GM12878 (cell line): Measurements from ENCODE around the gene IPCEF1. TPM values are rescaled to one million over a fixed set of nuclear protein-coding genes. Genes with fewer than 3 reads are reported as not detected.

Source experiments
- ATAC-seq: fragments of 200-7000 bp; cut with Tn5 transposase; 3 replicates; pipeline ENCODE4 v1.9.1; 2020; ENCODE audit warnings: mild to moderate bottlenecking, moderate library complexity
- BruUV-seq: library from RNA; stranded (reverse); fragments of 400-500 nt; replicated peaks from 2 replicates; lab custom pipeline; 2021; lab: Mats Ljungman, UMichigan
- CTCF ChIA-PET: fragments of 300-600 bp; sonication (Branson Sonifier 250); formaldehyde crosslinking; extraction: SDS; loops from one replicate; lab custom pipeline; 2021; ENCODE audit warnings: inconsistent platforms; lab: Yijun Ruan, JAX
- POLR2A ChIA-PET: fragments of 350-600 bp; formaldehyde crosslinking; extraction: SDS; loops from one replicate; lab custom pipeline; 2021; ENCODE audit warnings: inconsistent platforms; lab: Charles Lee
- RAD21 ChIA-PET: fragments of 300-600 bp; sonication (Branson Sonifier 250); formaldehyde crosslinking; loops from one replicate; lab custom pipeline; 2023; ENCODE audit warnings: antibody characterized with exemption; ENCODE audit not compliant: unreplicated experiment; lab: Charles Lee
- SMC1A ChIA-PET: fragments of 300-600 bp; sonication (Branson Sonifier 250); formaldehyde crosslinking; loops from one replicate; lab custom pipeline; 2023; ENCODE audit not compliant: unreplicated experiment, uncharacterized antibody; lab: Charles Lee
- DNase-seq: peaks from one replicate; pipeline ENCODE4 v3.0.0-alpha.2; 2011; ENCODE audit warnings: low read depth, low spot score
- FAIRE-seq: peaks from 3 replicates; lab custom pipeline; 2011; peaks lifted over from hg19 to GRCh38; lab: Jason Lieb, UNC
- H2AFZ ChIP-seq: 2 replicates; pipeline ENCODE4 v1.6.0; 2011; ENCODE audit warnings: low read depth, low read length, control low read depth; ENCODE audit not compliant: control insufficient read depth
- H3K27ac ChIP-seq: 2 replicates; pipeline ENCODE4 v1.5.1; 2011; ENCODE audit warnings: control low read depth; ENCODE audit not compliant: control insufficient read depth, insufficient read depth
- H3K27me3 ChIP-seq, 2 experiments: replicated peaks in 1 of 2; 2 replicates each; pipeline versions ENCODE4 v1.6.0 to v1.6.1; 2011; ENCODE audit warnings: low read length in 1 of 2; ENCODE audit not compliant: control insufficient read depth in 2 of 2, insufficient read depth in 2 of 2
- H3K36me3 ChIP-seq, 2 experiments: 2 replicates each; pipeline ENCODE4 v1.5.1; 2011; ENCODE audit warnings: low read length in 1 of 2; ENCODE audit not compliant: control insufficient read depth in 2 of 2, insufficient read depth in 2 of 2
- H3K4me1 ChIP-seq: 2 replicates; pipeline ENCODE4 v1.6.1; 2011; ENCODE audit warnings: mild to moderate bottlenecking, low read length, moderate library complexity, mixed read lengths; ENCODE audit not compliant: control insufficient read depth, insufficient read depth
- H3K4me2 ChIP-seq: 2 replicates; pipeline ENCODE4 v1.6.0; 2011; ENCODE audit warnings: control low read depth; ENCODE audit not compliant: control insufficient read depth, insufficient read depth
- H3K4me3 ChIP-seq: fragments of 200-600 bp; sonication (generic); 2 replicates; pipeline ENCODE4 v1.5.1; 2016
- H3K79me2 ChIP-seq: 2 replicates; pipeline ENCODE4 v1.6.0; 2011; ENCODE audit warnings: low read length; ENCODE audit not compliant: control insufficient read depth, insufficient read depth
- H3K9ac ChIP-seq: 2 replicates; pipeline ENCODE4 v1.8.0; 2011; ENCODE audit warnings: low read length, control low read depth, mixed read lengths; ENCODE audit not compliant: control insufficient read depth, insufficient read depth
- H3K9me3 ChIP-seq: replicated peaks from 3 replicates; pipeline ENCODE4 v1.5.1; 2011; ENCODE audit warnings: mild to moderate bottlenecking, low read length; ENCODE audit not compliant: control insufficient read depth, insufficient read depth
- H4K20me1 ChIP-seq: 2 replicates; pipeline ENCODE4 v1.6.0; 2011; ENCODE audit not compliant: control insufficient read depth, insufficient read depth
- EP300 ChIP-seq, 2 experiments: fragments of 150-350 bp in 1 of 2; IDR thresholded peaks; 2 replicates each; pipeline ENCODE4 v1.6.1; 2011 to 2012; ENCODE audit warnings: low read depth in 2 of 2, low read length in 2 of 2, borderline replicate concordance in 1 of 2, improper control_type of control experiment in 1 of 2, inconsistent platforms in 1 of 2; ENCODE audit not compliant: control insufficient read depth in 1 of 2
- WGBS: methylation state at CpG from one replicate; pipeline ENCODE4 v1.1.6; 2016; ENCODE audit warnings: low lambda C conversion rate; ENCODE audit not compliant: insufficient replicate concordance, insufficient coverage; ENCODE audit errors: missing lambda C conversion rate; 5-methylcytosine and 5-hydroxymethylcytosine counted together
- in situ Hi-C: fragments of 300-500 bp; cut with MboI; formaldehyde crosslinking; loops from 9 replicates; pipeline ENCODE4 v1.14.3; 2018; ENCODE audit warnings: mixed read lengths
- intact Hi-C: fragments of 100-400 bp; cut with micrococcal nuclease; formaldehyde crosslinking; loops from one replicate; pipeline ENCODE4 v1.14.2; 2022; ENCODE audit not compliant: unreplicated experiment
- polyA plus RNA-seq, 11 experiments: library from polyadenylated mRNA; depleted of rRNA in 4 of 11; unstranded in 6 of 11; stranded (reverse) in 5 of 11; fragments of >200 nt; fragmentation: Nextera tagmentation in 4 of 11; fragmentation: Illumina TruSeq in 1 of 11; extraction: Ambion mirVana in 4 of 11; extraction: Trizol in 1 of 11; gene quantifications; 1 replicate in 1 of 11; 2 replicates in 10 of 11; pipeline versions ENCODE4 v1.2.1 to v1.2.3, GENCODE V29; 2011 to 2016; ENCODE audit warnings: inconsistent platforms in 2 of 11, missing spikeins in 2 of 11, low read depth in 1 of 11
- total RNA-seq, 4 experiments: library from RNA; depleted of rRNA in 3 of 4; stranded (reverse); fragments of >200 nt in 3 of 4; fragmentation: Illumina TruSeq in 1 of 4; extraction: Trizol in 1 of 4; gene quantifications; 2 replicates each; pipeline versions ENCODE4 v1.2.1 to v1.2.3, GENCODE V29; 2013 to 2021
- TF ChIP-seq, protein P1 (sequence below): fragments of 450-650 bp; IDR thresholded peaks from 2 replicates; pipeline ENCODE4 v1.6.1; 2017; ENCODE audit warnings: mild to moderate bottlenecking, moderate library complexity

The IPCEF1 gene
- total and polyA plus RNA-seq, 10 of the 15 experiments (the other 5 are each of a cell fraction or from before 2014, with no cell fraction given), result 1.3 to 137 (median 4.2) TPM

DNA sequence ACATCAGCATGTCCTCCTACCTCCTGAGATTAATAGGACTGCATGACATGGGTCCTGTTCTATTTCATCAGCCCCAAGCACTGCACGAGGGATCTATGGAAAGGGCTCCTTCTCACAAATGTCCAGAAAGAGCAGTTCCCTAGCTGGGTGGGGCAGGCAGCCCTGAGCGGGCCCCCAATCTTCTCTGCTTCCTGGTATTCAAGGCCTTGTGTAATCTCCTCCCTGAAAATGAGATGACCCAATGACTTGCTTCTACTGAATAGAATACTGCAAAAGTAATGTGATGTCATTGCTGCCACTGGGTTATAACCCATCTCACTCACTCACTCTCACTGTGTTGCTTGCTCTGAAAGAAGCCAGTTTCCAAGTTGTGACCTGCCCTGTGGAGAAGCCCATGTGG lies 191.1 kb downstream of the IPCEF1 start:
- H3K9ac ChIP-seq, result no peak overlapping the region
- ATAC-seq, result peak; percentile 15; the same call in 1 of the 3 replicates

More for the DNA sequence above, 191.1 kb downstream of the IPCEF1 start:
- ChIA-PET SMC1A (interaction anchor here (0.5 to 16.7 kb wide), 3 partner anchors 8 to 109 kb away, joined by 3 to 258 read pairs (median 3); no protein-coding TSS in a partner anchor), RAD21 (interaction anchor here (1.1 to 1.2 kb wide), 2 partner anchors 82 to 111 kb away, joined by 3 read pairs; no protein-coding TSS in a partner anchor), POLR2A (no interaction called here), CTCF (interaction anchor here (0.9 to 1.6 kb wide), 3 partner anchors 11 to 111 kb away, joined by 3 read pairs; no protein-coding TSS in a partner anchor)
- H3K9me3 ChIP-seq, result no peaks in the 10 kb centered on the region; the same call in 1 of the 3 replicates
- no peaks in the 10 kb centered on the region for H4K20me1 ChIP-seq
- H3K4me2 ChIP-seq, result no peak overlapping the region
- in situ Hi-C loops, result no loop called here
- no peak overlapping the region for H3K4me3 ChIP-seq
- FAIRE-seq (no peak), DNase-seq (no peak)
- no peak overlapping the region for H2AFZ ChIP-seq
- H3K4me1 ChIP-seq, result peaks cover 25% of the 10 kb centered on the region
- intact Hi-C loops, result no loop called here
- peaks cover 7% of the 10 kb centered on the region for H3K79me2 ChIP-seq
- peaks cover 0 to 15% of the 10 kb centered on the region in 2 experiments; a peak in 3 of 4 replicates for H3K36me3 ChIP-seq
- H3K27ac ChIP-seq, result no peak overlapping the region
- no peaks in the 10 kb centered on the region for H3K27me3 ChIP-seq
- WGBS, result 61% methylated on average over 2 of the region's 2 CpGs
- BruUV-seq, result no TSS peak
- TF ChIP-seq, protein P1, sequence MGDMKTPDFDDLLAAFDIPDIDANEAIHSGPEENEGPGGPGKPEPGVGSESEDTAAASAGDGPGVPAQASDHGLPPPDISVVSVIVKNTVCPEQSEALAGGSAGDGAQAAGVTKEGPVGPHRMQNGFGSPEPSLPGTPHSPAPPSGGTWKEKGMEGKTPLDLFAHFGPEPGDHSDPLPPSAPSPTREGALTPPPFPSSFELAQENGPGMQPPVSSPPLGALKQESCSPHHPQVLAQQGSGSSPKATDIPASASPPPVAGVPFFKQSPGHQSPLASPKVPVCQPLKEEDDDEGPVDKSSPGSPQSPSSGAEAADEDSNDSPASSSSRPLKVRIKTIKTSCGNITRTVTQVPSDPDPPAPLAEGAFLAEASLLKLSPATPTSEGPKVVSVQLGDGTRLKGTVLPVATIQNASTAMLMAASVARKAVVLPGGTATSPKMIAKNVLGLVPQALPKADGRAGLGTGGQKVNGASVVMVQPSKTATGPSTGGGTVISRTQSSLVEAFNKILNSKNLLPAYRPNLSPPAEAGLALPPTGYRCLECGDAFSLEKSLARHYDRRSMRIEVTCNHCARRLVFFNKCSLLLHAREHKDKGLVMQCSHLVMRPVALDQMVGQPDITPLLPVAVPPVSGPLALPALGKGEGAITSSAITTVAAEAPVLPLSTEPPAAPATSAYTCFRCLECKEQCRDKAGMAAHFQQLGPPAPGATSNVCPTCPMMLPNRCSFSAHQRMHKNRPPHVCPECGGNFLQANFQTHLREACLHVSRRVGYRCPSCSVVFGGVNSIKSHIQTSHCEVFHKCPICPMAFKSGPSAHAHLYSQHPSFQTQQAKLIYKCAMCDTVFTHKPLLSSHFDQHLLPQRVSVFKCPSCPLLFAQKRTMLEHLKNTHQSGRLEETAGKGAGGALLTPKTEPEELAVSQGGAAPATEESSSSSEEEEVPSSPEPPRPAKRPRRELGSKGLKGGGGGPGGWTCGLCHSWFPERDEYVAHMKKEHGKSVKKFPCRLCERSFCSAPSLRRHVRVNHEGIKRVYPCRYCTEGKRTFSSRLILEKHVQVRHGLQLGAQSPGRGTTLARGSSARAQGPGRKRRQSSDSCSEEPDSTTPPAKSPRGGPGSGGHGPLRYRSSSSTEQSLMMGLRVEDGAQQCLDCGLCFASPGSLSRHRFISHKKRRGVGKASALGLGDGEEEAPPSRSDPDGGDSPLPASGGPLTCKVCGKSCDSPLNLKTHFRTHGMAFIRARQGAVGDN, result no peak
- TF ChIP-seq EP300 (IDR thresholded peaks at IDR 0.05; ENCODE audit: borderline replicate concordance in 1 of 2, control insufficient read depth in 1 of 2, low read depth in 2 of 2, low read length in 2 of 2), result no peak
